Stimulated activated CD8-positive, alpha-beta memory T cell treated with anti-CD3 and anti-CD28 coated beads, Interleukin-7, amount 100 ng/mL, for 48 hours (primary cell): ENCODE data around the gene PLA2G6.
"Not testable (repeated sequence)": the region's sequence is repeated elsewhere in the genome, so short reads cannot be mapped to it uniquely, and the experiment has no call there.

ENCODE experiments used
- DNase-seq, 2 donors: peaks; one replicate each; pipeline ENCODE4 v3.0.0-alpha.2; 2020; ENCODE audit warnings: low read depth in 1 of 2; ENCODE audit errors: extremely low read depth in 1 of 2

PLA2G6 gene

DNA sequence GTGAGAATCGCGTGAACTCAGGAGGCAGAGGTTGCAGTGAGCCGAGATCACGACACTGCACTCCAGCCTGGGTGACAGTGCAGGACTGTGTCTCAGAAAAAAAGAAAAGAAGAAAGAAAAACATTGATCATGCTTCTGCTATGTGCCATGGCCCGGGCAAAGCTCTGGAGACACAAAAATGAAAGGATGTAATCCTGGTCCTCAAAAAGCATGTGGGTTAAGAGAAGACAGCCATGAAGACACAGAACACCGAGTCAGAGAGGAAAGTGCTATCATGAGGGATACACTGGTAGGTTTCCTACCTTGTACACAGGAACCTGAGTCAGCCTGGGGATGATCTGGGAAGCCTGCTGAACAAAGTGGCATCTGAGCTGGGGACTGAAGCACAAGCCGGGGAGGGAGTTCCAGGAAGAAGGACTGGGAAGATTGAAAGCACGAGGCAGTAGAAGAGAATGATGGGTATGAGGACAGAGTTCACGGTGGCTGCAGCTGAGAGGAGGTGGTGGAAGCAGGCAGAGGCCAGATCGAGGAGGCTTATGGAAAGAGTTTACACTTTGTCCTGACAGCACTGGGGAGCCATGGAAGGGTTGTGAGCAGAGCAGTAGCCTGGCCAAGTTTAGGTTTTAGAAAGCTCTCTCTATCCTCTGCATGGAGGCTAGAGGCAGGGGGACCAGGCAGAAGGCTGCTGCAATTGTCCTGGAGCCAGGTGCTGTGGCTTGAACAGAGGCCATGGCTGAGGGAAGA, 10.3 kb upstream of the PLA2G6 start:
- DNase-seq, result no peak

DNA sequence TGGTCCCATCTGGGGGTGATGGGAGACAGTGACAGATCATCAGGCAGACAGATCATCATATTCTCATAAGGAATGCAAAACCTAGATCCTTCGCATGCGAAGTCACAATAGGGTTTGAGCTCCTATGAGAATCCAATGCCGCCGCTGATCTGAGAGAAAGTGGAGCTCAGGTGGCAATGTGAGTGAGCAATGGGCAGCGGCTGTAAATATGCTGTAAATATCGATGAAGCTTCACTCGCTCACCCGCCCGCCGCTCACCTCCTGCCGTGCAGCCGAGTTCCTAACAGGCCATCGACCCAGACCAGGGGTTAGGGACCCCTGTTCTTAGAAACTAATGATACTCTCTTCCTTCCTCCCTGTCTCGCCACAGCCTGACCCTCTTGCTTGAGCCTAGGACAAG, 9.4 kb upstream of the PLA2G6 start:
- DNase-seq, result no peak

DNA sequence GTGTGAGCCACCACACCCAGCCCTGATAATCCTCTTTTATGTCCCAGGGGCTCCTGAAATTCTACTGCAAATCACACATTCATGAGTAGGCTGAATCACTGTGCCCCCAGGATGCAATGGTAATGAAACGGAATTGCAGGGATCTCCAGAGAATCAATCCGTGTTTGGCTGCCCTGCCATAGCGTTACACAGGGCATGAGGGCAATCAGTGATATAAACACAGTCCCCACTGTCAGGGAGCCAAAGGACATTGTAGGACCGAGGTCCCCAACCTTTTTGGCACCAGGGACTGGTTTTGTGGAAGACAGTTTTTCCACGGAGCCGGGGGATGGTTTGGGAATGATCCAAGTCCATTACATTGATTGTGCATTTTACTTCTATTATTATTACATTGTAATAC, 9.0 kb upstream of the PLA2G6 start:
- DNase-seq, result no peak

DNA sequence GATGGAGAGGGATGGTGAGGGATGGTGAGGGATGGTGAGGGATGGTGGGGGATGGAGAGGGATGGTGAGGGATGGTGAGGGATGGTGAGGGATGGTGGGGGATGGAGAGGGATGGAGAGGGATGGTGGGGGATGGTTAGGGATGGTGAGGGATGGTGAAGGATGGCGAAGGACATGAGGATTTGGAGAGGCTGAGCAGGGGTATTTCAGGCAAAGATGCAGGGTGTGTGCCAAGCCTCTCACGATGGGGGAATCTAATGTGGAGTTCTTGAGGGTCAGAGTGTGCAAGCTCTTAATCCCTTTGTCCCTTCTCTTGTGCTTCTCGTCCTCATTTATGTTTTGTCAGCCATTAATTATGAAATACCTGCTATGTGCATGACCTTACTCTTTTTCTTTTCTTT, 7.5 kb upstream of the PLA2G6 start:
- no peak for DNase-seq

DNA sequence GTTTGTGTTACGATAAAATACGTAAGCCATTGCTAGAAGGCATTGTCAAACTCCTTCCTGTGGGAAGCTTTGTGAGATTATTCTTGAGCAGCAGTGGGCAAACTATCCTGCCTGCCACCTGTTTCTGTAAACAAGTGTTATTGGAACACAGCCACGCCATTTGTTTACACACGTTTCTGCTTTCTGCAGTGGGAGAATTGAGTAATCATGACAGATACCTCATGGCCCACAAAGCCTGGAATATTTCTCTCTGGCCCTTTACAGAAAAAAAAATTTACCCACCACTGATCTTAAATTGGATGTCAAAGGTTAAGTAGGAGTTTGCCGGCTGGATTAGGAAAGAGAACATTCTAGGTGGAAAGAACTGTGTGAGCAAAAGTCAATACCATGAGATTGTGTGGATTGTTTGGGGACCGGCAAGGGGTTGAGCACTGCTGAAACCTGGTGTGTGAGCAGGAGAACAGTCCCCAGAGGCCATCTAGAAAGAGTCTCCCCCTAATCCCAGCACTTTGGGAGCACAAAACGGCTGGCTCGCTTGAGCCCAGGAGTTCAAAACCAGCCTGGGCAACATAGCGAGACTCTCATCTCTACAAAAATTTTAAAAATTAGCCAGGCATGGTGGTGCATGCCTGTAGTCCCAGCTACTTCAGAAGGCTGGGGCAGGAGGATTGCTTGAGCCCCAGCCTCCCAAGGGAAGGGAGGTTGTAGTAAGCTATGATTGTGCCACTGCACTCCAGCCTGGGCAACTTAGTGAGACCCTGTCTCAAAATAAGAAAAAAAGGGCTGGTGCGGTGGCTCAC, 6.0 kb upstream of the PLA2G6 start:
- no peak for DNase-seq

DNA sequence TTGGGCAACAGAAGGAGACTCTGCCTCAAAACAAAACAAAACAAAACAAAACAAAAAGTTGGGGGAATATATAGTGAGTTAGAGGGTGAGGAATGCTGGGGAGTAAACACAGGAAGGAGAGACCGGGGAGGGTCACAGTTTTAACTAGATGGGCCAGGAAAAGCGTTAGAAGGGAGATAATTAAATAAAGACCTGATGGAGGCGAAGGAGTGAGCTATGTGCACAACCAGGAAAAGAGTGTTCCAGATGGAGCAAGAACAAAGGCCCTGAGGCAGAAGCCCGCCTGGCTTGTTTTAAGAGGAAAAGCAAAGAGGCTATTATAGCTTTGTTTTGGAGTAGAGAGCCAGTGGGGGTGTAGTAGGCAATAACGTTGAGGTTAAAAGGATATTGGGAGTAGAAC, 4.8 kb upstream of the PLA2G6 start:
- DNase-seq, result no peak

DNA sequence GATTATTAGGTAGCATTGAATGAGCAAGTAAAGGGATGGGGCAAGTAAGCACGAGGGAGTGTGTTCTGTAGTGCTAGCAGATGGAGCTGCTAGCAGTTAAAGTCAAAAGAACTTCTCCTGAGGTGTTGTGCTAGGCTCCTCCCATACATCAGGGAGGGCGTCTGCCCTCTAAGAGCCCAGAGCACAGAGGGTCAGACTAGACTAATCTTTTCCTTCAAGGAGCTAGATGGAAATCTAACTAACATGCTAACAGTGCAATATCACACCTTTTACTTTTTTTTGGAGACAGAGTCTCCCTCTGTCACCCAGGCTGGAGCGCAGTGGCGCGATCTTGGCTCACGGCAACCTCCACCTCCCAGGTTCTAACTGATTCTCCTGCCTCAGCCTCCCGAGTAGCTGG, 3.2 kb upstream of the PLA2G6 start:
- no peak for DNase-seq

DNA sequence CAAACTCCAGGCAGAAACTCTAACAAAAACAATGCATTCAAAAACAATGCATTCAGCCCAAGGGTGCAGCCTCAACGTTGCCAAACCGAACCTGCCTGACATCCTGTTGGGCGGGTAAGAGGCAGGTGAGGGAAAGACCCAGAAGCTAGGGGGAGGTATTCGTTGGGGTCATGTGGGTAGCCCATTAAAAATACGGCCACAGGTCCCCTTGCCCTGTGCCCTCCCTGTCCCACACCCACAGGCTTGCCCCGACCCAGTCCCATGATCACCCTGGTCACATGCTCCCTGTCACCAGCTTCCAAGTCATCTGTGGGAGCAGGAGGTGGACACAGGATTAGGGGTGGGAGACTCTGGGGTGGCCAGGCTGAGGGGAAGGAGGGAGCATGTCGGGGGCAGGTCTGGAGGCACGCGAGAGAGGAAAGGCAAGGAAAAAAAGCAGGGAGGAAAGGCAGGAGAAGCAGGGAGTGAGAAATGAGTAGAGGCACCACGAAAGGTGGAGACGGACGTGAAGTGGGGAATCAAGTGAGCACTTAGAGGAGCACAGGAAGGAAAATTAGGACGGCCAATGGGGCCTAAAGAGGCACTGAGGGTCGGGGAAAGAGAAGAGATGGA, 683 bp downstream of the PLA2G6 start:
- DNase-seq, result no peak

DNA sequence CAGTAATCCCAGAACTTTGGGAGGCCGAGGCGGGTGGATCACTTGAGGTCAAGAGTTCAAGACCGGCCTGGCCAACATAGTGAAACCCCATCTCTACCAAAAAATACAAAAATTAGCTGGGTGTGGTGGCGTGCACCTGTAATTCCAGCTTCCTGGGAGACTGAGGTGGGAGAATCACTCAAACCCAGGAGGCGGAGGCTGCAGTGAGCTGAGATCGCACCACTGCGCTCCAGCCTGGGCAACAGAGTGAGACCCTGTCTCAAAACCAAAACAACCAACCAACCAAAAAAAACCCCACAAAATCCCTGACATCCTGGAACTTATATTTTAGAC, 3.1 kb downstream of the PLA2G6 start:
- not testable (repeated sequence) for DNase-seq

DNA sequence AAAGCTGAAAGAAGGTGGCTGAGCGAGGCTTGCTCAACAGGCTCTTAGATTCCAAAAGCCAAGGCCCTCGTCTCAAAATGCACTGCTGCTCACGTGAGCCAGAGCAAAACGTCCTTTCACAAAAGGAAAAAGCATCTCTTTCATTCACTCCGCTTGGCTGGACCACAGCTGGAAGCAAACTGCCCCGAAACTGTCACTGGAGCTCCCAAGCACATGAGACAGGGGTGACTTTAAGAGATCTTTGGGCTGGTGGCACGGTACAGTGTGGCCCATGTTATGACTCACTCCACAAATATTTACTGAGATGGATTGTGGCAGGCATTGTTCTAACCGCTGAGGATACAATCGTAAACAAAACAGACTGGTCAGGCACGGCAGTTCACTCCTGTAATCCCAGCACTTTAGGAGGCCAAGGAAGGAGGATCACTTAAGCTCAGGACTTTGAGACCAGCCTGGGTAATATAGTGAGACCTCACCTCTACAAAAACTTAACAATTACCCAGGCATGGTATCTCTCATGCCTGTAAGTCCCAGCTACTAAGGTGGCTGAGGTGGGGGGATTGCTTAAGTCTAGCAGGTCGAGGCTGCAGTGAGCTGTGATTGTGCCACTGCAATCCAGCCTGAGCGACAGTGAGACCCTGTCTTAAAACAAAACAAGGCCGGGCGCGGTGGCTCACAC, 3.6 kb downstream of the PLA2G6 start:
- DNase-seq, result no peak

DNA sequence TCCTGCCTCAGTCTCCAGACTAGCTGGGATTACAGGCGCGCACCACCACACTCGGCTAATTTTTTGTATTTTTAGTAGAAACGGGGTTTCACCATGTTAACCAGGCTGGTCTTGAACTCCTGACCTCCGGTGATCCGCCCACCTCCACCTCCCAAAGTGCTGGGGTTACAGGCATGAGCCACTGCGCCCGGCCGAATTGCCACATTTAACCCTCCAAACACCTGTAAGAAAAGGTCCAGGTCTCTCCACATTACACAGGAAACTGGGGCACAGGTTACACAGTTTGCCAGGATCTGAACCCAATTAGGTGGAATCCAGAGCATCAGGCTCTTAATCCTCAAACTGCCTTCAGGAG, 4.1 kb downstream of the PLA2G6 start:
- DNase-seq, result not testable (repeated sequence)

DNA sequence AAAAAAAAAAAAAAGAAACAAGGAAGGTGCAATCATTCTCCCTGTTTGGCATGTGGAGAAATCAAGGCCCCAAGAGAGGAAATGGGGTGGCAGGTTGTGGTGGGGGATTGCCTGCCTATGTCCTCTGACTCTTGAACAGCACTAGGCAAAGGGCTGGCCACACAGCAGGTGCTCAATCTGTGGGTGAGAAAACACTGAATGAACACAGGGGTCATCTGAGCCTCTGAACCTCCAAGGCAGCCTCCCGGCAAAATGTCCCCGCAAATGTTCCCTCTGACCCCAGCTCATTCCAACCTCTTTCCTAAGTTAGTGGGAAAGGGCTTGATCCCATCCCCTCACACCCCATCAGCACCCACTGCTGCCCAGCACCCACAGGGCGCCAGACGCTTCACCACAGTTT, 4.6 kb downstream of the PLA2G6 start:
- no peak for DNase-seq

DNA sequence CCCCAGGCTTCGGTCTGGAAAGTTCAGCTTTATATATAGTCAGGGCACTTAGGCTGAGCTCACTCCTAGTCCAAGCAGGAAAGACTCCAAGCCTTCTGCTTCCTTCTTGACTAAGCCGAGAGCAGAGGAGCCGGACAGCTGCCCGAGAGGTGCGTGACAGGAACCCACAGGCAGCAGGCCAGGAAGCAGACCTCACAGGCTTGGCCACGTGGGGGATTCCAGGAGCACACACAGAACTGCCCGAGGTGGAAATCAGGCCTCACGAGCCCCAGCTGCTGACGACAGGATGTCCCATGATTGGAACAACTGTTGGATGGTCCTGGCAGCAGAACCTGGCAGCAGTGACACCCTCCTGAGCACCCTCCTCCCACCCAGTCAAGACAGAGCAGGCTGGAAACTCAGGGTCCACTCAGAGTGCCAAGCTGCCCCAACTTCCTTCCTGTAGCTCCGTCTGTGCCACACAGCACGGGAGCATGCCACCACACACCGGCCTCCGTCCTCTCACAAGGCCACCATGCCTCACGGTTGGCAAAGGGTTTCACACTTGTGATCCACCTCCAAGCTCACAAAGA, 5.4 kb downstream of the PLA2G6 start:
- DNase-seq, result no peak

DNA sequence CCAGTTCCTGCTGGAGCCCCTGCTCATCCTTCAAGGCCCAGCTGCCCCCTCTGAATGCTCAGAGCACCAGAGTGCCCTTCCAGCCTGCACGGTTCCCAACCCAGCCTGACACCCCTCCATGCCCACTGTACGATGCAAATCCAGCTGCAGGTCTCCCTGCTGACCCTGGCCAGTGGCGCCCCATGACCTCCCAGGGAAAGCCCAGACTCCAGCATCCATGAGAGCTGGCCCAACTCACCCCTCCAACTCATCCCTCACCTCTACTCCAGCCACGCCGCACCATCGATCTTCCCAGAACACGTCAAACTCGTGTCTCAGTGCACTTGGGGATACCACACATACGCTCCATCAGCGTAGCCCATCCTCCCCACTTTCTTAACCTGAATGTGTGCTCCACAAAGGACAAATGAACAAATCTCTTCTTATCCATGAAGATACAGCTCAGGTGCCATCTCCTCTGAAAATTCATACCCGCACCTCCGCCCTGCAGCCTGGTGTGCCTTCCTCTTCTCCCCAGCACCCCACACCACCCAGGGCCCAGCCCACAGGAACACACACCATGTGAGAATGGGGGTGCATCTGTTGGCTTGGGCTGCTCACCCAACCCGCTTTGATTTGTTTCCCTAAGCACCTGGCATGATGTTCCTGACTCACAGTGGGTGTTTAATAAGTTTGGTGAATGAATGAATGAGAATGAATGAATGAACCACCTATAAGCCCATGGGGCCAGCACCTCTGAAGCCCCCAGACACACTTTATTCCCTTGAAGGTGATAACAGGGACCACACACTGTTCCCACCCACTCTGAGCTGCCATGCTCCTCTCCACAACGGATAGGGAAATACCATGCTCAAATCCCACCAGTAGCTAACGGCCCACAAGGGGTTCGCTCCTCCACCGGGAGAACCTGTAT, 6.2 kb downstream of the PLA2G6 start:
- DNase-seq, result no peak

DNA sequence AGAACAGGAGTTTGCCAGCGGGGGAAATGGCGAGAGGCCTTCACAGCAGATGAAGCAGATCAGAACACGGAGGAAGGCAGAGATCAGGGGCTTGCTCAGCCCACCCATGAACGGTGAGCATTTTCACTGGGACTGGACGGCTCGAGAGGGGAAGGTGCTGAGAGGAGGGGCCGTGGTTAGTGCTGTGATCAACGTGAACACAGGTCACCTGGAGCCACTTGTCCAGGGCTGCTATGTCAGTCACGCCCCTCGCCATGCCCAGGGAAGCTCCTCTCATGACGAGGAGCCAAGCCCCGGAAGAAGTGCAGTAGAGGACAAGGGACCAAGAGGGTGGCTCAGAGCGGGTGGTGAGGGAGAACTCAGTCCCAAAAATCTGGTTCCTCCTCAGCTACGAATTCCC, 7.0 kb downstream of the PLA2G6 start:
- no peak for DNase-seq

DNA sequence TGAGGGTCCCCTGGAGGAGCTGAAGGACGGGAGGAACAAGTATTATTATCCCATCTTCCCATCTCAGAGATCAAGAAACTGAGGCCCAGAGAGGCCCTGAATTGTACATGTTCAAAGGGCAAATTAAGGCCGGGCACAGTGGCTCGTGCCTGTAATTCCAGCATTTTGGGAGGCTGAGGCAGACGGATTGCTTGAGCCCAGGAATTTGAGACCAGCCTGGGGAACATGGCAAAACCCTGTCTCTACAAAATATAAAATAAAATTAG, 8.1 kb downstream of the PLA2G6 start:
- no peak for DNase-seq

DNA sequence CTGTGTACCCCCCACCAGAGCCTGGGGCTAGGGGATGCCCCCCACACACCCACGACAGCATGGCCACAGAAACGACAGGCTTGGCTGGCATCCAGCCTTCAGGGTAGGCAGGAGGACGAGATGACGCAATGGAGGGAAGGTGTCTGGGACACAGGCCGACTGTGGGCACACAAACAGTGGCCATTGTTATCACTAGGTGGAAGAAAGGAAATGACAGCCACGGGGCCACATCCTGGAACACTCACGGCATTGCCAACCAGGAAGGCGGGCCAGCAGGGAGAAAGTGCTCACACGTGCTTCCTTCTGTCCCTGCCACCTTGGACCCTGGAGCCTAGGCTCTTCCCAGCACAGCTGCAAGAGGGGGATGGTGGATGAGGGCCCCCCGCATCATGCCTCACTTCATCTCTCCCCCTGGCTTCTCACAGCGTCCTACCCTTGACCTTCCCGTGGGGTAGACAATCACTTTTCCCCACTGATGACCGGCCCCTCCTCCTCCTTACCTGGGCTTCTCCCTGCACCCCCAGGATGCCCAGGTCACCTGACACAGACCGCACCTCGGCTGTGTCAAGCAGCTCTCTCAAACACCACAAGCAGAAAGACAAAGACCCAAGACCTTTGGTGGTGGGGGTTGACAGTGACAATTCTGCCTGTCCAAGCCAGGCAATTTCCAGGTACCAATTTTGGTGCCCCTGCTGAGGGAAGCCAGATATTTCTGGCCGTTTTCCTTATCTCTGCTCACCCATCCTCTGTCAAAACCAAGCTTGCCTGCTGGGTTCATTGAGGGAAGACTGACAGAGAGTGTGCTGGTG, 8.6 kb downstream of the PLA2G6 start:
- peak in 1 of 2 donors; percentile 37 for DNase-seq

DNA sequence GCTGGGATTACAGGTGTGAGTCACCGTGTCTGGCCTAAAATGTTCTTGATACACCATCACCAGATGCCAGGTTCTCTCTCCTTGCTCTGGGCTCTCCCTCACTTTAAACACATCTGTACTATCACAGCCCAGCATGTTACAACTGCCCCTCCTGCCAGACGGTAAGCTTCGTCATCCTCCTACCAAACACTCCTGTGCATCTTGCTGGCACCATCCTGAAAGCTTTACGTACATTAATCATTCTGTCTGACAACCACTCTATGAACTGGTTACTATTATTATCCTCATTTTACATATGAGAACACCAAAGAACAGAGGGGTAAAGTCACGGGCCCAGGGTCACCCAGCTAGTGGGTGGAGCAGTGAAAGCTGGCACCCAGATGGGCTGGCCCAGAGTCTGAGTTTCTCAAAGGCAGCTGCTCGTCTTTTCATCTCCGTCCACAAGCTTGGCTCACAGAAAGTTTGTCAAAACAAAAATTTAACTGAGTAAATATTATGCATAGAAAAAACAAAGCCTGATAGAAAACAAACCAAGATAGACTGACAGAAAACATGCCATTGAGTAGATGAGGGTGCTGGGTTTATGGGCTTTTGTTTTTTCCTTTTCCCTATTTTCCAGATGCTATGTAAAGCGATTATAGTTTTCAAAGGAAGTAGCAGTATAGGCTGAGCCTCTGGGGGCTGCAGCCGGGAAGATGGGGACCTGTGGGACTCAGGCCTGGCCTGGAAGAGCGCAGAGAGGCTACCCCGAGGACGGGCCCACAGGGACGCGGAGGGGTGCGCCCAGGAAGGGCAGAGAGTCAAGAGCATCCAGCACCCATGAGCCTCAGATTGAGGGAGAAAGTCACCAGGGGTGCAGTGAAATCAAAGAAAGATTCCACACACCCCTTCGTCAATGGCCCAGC, 9.5 kb downstream of the PLA2G6 start:
- no peak for DNase-seq

DNA sequence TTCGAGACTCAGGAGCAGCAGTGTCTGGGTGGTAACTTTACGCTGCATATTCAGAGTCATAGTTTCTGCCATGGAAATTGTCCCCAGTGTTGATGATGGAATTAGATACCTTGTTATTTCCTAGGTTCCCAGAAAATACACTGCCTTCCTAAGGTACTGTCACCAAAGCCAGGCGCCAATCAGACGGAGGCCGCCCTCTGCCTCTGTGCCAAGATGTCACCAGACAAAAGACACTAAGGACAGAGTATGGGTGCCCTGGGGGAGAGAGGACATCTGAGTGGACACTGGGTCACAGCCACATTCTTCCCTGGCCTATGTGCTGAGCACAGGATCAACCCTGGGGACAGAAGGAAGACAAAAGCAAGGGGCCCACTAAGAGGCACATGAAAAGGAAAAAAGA, 11.2 kb downstream of the PLA2G6 start:
- DNase-seq, result no peak
